PC-3 (cell line): ENCODE results near the gene TXK. TPM values are rescaled to one million over a fixed set of nuclear protein-coding genes. Genes with fewer than 3 reads are reported as not detected.

Source experiments
- ATAC-seq: fragments of 200-7000 bp; cut with Tn5 transposase; 2 replicates; pipeline ENCODE4 v1.9.1; 2020; ENCODE audit warnings: mild to moderate bottlenecking, moderate library complexity
- BruUV-seq: library from RNA; stranded (reverse); fragments of 400-500 nt; replicated peaks from 2 replicates; lab custom pipeline; 2021; lab: Mats Ljungman, UMichigan
- CTCF ChIA-PET: fragments of 300-600 bp; sonication (Branson Sonifier 250); formaldehyde crosslinking; loops from one replicate; lab custom pipeline; 2022; ENCODE audit warnings: antibody characterized with exemption; lab: Charles Lee
- POLR2A ChIA-PET: fragments of 300-600 bp; sonication (Branson Sonifier 250); formaldehyde crosslinking; loops from one replicate; lab custom pipeline; 2022; ENCODE audit warnings: antibody characterized with exemption; ENCODE audit not compliant: unreplicated experiment; lab: Charles Lee
- DNase-seq: peaks from one replicate; pipeline ENCODE4 v3.0.0-alpha.2; 2015
- H2AFZ ChIP-seq: fragments of 300-600 bp; sonication (generic); 2 replicates; pipeline ENCODE4 v1.6.0; 2016; ENCODE audit warnings: antibody characterized with exemption, low read length
- H3F3A ChIP-seq: fragments of 300-600 bp; sonication (generic); one replicate; pipeline ENCODE4 v1.6.0; 2017; ENCODE audit warnings: antibody characterized with exemption, low read length, control low read depth, mild to moderate bottlenecking; ENCODE audit not compliant: unreplicated experiment
- H3K27ac ChIP-seq: fragments of 300-600 bp; sonication (generic); 2 replicates; pipeline ENCODE4 v1.5.1; 2016; ENCODE audit warnings: mild to moderate bottlenecking, low read length
- H3K27me3 ChIP-seq: fragments of 300-600 bp; sonication (generic); 2 replicates; pipeline ENCODE4 v1.6.1; 2016; ENCODE audit warnings: low read length, mixed read lengths
- H3K36me3 ChIP-seq: fragments of 300-600 bp; sonication (generic); 2 replicates; pipeline ENCODE4 v1.6.1; 2016; ENCODE audit warnings: low read depth, mixed run types, low read length, mixed read lengths
- H3K4me1 ChIP-seq: fragments of 300-600 bp; sonication (generic); 2 replicates; pipeline ENCODE4 v1.5.1; 2016; ENCODE audit warnings: low read length; ENCODE audit not compliant: insufficient read depth
- H3K4me2 ChIP-seq: fragments of 300-600 bp; sonication (generic); 2 replicates; pipeline ENCODE4 v1.6.0; 2016; ENCODE audit warnings: low read length
- H3K4me3 ChIP-seq: fragments of 300-600 bp; sonication (generic); 2 replicates; pipeline ENCODE4 v1.5.1; 2016; ENCODE audit warnings: mild to moderate bottlenecking, low read length, mixed read lengths
- H3K79me2 ChIP-seq: fragments of 300-600 bp; sonication (generic); 2 replicates; pipeline ENCODE4 v1.6.1; 2017; ENCODE audit warnings: low read length, mixed read lengths
- H3K9ac ChIP-seq: fragments of 300-600 bp; sonication (generic); 2 replicates; pipeline ENCODE4 v1.6.0; 2016; ENCODE audit warnings: mild to moderate bottlenecking, low read length
- H3K9me2 ChIP-seq: fragments of 300-600 bp; sonication (generic); replicated peaks from 2 replicates; pipeline ENCODE4 v1.6.1; 2016; ENCODE audit warnings: mixed run types, low read length, mixed read lengths
- H3K9me3 ChIP-seq: fragments of 300-600 bp; sonication (generic); 2 replicates; pipeline ENCODE4 v1.6.1; 2016; ENCODE audit warnings: low read length, mixed read lengths
- H4K20me1 ChIP-seq: fragments of 300-600 bp; sonication (generic); 2 replicates; pipeline ENCODE4 v1.6.1; 2016; ENCODE audit warnings: low read length, mixed read lengths
- EZH2 ChIP-seq: fragments of 300-600 bp; sonication (generic); IDR thresholded peaks from one replicate; pipeline ENCODE4 v1.6.1; 2017; ENCODE audit warnings: antibody characterized with exemption, mild to moderate bottlenecking, low read length; ENCODE audit not compliant: unreplicated experiment
- EZH2phosphoT487 ChIP-seq: fragments of 300-600 bp; sonication (generic); IDR thresholded peaks from 2 replicates; pipeline ENCODE4 v1.6.1; 2018; ENCODE audit warnings: mild to moderate bottlenecking, antibody characterized with exemption, low read length, borderline replicate concordance
- intact Hi-C: fragments of 100-400 bp; cut with micrococcal nuclease; formaldehyde crosslinking; loops from 2 replicates; pipeline ENCODE4 v1.9.0; 2023
- total RNA-seq: library from RNA; depleted of rRNA; stranded (reverse); fragments of >200 nt; gene quantifications from 2 replicates; pipeline ENCODE4 v1.2.3, GENCODE V29; 2014
- TF ChIP-seq, protein P1 (sequence below): fragments of 300-600 bp; sonication (generic); conservative IDR thresholded peaks from 2 replicates; pipeline ENCODE4 v1.5.1; 2017; ENCODE audit warnings: antibody characterized with exemption, low read depth, mild to moderate bottlenecking, low read length

Gene TXK
- total RNA-seq, 1 experiment from 2014 or later = 2.6 TPM

DNA sequence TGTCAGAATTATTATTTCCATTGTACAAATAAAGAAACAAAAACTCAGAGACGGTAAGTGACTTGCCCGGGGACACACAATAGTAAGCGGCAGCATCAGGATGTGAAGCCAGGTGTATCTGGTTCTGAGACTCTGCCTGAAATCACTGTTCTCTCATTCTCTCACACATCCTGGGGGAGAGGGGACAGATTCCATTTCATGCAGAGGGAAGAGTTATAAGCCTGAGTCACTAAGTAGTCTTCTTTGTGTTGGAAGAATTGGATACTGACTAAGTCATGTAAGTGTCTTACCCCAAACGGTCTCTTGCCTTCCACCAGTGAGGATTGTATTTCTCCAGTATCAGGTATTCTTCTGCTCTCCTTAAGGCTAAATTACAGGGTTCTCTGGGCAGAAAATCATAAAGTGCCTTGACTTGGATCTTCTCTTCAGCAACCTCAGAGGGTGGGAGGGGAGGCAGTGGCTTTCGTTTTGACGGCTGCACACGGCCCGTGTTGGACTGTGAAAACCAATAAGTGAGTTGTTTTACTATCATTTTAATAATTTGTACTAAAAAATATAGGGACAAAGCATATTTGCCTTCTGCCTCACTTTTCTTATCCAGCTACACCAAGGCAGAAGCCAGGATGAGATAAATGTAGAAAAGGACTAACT lies 21.9 kb downstream of the TXK start:
- Histone ChIP-seq H3K4me1 (peaks cover 6% of the 10 kb centered on the region; the same call in 1 of the 2 replicates), H4K20me1 (no peaks in the 10 kb centered on the region), H3K36me3 (no peaks in the 10 kb centered on the region), H3K9me3 (no peaks in the 10 kb centered on the region), H3K27ac (no peak overlapping the region), H3F3A (no peaks in the 10 kb centered on the region), H3K9ac (no peak overlapping the region), H3K4me3 (no peak overlapping the region), H3K27me3 (no peaks in the 10 kb centered on the region), H3K9me2 (no peaks in the 10 kb centered on the region), H2AFZ (no peak overlapping the region), H3K79me2 (no peaks in the 10 kb centered on the region), H3K4me2 (no peak overlapping the region)
- ChIA-PET CTCF (no interaction called here), POLR2A (no interaction called here)
- BruUV-seq = no TSS peak
- peak; percentile 40 for DNase-seq
- peak; percentile 67 for ATAC-seq
- TF ChIP-seq, protein P1, sequence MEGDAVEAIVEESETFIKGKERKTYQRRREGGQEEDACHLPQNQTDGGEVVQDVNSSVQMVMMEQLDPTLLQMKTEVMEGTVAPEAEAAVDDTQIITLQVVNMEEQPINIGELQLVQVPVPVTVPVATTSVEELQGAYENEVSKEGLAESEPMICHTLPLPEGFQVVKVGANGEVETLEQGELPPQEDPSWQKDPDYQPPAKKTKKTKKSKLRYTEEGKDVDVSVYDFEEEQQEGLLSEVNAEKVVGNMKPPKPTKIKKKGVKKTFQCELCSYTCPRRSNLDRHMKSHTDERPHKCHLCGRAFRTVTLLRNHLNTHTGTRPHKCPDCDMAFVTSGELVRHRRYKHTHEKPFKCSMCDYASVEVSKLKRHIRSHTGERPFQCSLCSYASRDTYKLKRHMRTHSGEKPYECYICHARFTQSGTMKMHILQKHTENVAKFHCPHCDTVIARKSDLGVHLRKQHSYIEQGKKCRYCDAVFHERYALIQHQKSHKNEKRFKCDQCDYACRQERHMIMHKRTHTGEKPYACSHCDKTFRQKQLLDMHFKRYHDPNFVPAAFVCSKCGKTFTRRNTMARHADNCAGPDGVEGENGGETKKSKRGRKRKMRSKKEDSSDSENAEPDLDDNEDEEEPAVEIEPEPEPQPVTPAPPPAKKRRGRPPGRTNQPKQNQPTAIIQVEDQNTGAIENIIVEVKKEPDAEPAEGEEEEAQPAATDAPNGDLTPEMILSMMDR = no peak
- TF ChIP-seq EZH2phosphoT487 = no peak
- no peak for TF ChIP-seq EZH2
- intact Hi-C loops = no loop called here

DNA sequence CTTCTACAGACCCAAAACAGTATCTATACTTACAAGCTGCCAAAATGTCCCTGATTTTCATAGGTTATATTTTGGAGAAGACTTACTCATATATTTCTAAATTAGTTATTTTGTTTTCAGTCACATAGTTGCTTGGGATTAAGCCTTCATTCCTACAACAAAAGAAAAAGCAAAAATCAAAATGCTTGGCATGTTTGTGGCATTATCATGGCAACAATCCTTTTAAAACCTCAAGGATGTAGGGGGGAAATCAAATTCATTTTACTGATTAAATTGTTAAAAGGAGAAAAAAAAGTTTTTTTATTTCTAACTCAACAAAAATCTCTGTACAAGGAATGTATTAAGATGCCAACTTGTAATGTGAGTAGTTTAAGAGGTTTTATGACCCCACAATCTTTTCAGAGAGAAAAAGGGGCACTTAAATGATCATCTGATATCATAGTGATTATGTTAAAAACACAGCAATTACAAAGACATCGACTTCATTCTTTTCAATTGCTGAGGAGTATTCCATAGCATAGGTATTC lies 23.5 kb downstream of the TXK start:
- H3K27me3 ChIP-seq = no peaks in the 10 kb centered on the region
- H3K4me2 ChIP-seq = no peak overlapping the region
- TF ChIP-seq, protein P1 = no peak
- ATAC-seq = no peak
- H3K79me2 ChIP-seq = no peaks in the 10 kb centered on the region
- DNase-seq = no peak
- H3F3A ChIP-seq = no peaks in the 10 kb centered on the region
- no peak overlapping the region for H2AFZ ChIP-seq
- no peaks in the 10 kb centered on the region for H3K9me3 ChIP-seq
- no TSS peak for BruUV-seq
- no peak overlapping the region for H3K9ac ChIP-seq
- ChIA-PET POLR2A (no interaction called here), CTCF (no interaction called here)
- H3K4me3 ChIP-seq = no peak overlapping the region
- intact Hi-C loops = no loop called here
- H3K4me1 ChIP-seq = peaks cover 6% of the 10 kb centered on the region; the same call in 1 of the 2 replicates
- H3K27ac ChIP-seq = no peak overlapping the region
- no peaks in the 10 kb centered on the region for H3K9me2 ChIP-seq
- no peaks in the 10 kb centered on the region for H3K36me3 ChIP-seq
- no peaks in the 10 kb centered on the region for H4K20me1 ChIP-seq
